GM18511 (cell line): ENCODE results near the gene NTSR2.
"Not testable (repeated sequence)": the region's sequence is repeated elsewhere in the genome, so short reads cannot be mapped to it uniquely, and the experiment has no call there.

Source experiments
- ATAC-seq: cut with Tn5 transposase; IDR thresholded peaks from one replicate; pipeline ENCODE4 v1.9.1; 2021; ENCODE audit warnings: mild to moderate bottlenecking, moderate library complexity; ENCODE audit not compliant: unreplicated experiment

Gene NTSR2

GRCh38 chr2:11680182-11680900 lies 10.3 kb upstream of the NTSR2 start:
- no peak for ATAC-seq

- no peak for ATAC-seq
Observed at GRCh38 chr2:11679486-11680181, 9.6 kb upstream of the NTSR2 start.

GRCh38 chr2:11679016-11679415 lies 9.0 kb upstream of the NTSR2 start:
- ATAC-seq = no peak

GRCh38 chr2:11678306-11678960 lies 8.4 kb upstream of the NTSR2 start:
- no peak for ATAC-seq

GRCh38 chr2:11677136-11678055 lies 7.4 kb upstream of the NTSR2 start:
- no peak for ATAC-seq

GRCh38 chr2:11676640-11677039 lies 6.6 kb upstream of the NTSR2 start:
- no peak for ATAC-seq

- ATAC-seq = no peak
Observed at GRCh38 chr2:11675423-11676112, 5.6 kb upstream of the NTSR2 start.

GRCh38 chr2:11674983-11675382 lies 5.0 kb upstream of the NTSR2 start:
- ATAC-seq = no peak

- no peak for ATAC-seq
Observed at GRCh38 chr2:11672407-11672806, 2.4 kb upstream of the NTSR2 start.

- no peak for ATAC-seq
Observed at GRCh38 chr2:11667866-11668637, 1.9 kb downstream of the NTSR2 start.

- no peak for ATAC-seq
Observed at GRCh38 chr2:11667194-11667593, 2.8 kb downstream of the NTSR2 start.

- ATAC-seq = no peak
Observed at GRCh38 chr2:11665510-11666362, 4.3 kb downstream of the NTSR2 start.

GRCh38 chr2:11665028-11665427 lies 5.0 kb downstream of the NTSR2 start:
- ATAC-seq = no peak

- ATAC-seq = no peak
Observed at GRCh38 chr2:11663427-11663826, 6.6 kb downstream of the NTSR2 start.

- no peak for ATAC-seq
Observed at GRCh38 chr2:11662882-11663281, 7.1 kb downstream of the NTSR2 start.

GRCh38 chr2:11661891-11662435 lies 8.0 kb downstream of the NTSR2 start:
- no peak for ATAC-seq

GRCh38 chr2:11660396-11660795 lies 9.6 kb downstream of the NTSR2 start:
- not testable (repeated sequence) for ATAC-seq

GRCh38 chr2:11659851-11660250 lies 10.1 kb downstream of the NTSR2 start:
- ATAC-seq = no peak
